Sigmoid colon (tissue), 4 donors: ENCODE data around the gene SIRT3.

Source experiments
- POLR2A ChIP-seq, 2 donors: fragments of 450-650 bp; IDR thresholded peaks; one replicate each; pipeline ENCODE4 v1.6.1; 2016; ENCODE audit warnings: antibody characterized with exemption in 2 of 2, mild to moderate bottlenecking in 2 of 2, moderate library complexity in 2 of 2
- POLR2AphosphoS5 ChIP-seq, 4 donors: sonication (generic); formaldehyde crosslinking; IDR thresholded peaks; one replicate each; pipeline ENCODE4 v1.6.1; 2017; ENCODE audit warnings: antibody characterized with exemption in 4 of 4
- TF ChIP-seq, protein P1 (sequence below), 4 experiments: fragments of 450-650 bp in 3 of 4; fragments of 200-600 bp in 1 of 4; IDR thresholded peaks; one replicate each; pipeline ENCODE4 v1.5.1; 2016 to 2019; ENCODE audit warnings: antibody characterized with exemption in 4 of 4, mild to moderate bottlenecking in 3 of 4, moderate library complexity in 2 of 4

GRCh38 chr11:217704-218103 lies 18.4 kb downstream of the SIRT3 start:
- TF ChIP-seq, protein P1, sequence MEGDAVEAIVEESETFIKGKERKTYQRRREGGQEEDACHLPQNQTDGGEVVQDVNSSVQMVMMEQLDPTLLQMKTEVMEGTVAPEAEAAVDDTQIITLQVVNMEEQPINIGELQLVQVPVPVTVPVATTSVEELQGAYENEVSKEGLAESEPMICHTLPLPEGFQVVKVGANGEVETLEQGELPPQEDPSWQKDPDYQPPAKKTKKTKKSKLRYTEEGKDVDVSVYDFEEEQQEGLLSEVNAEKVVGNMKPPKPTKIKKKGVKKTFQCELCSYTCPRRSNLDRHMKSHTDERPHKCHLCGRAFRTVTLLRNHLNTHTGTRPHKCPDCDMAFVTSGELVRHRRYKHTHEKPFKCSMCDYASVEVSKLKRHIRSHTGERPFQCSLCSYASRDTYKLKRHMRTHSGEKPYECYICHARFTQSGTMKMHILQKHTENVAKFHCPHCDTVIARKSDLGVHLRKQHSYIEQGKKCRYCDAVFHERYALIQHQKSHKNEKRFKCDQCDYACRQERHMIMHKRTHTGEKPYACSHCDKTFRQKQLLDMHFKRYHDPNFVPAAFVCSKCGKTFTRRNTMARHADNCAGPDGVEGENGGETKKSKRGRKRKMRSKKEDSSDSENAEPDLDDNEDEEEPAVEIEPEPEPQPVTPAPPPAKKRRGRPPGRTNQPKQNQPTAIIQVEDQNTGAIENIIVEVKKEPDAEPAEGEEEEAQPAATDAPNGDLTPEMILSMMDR (IDR thresholded peaks at IDR 0.05) = no peak
- TF ChIP-seq POLR2A (IDR thresholded peaks at IDR 0.05) = no peak
- TF ChIP-seq POLR2AphosphoS5 (IDR thresholded peaks at IDR 0.05) = no peak
